HEK293T (cell line): ENCODE results near the gene MT1H.

Experiments
- ARNT ChIP-seq: fragments of 450-650 bp; IDR thresholded peaks from 2 replicates; pipeline ENCODE4 v1.6.1; 2017; ENCODE audit warnings: mild to moderate bottlenecking
- BHLHE40 ChIP-seq: fragments of 450-650 bp; IDR thresholded peaks from 2 replicates; pipeline ENCODE4 v1.6.1; 2016; ENCODE audit warnings: mild to moderate bottlenecking, moderate library complexity, borderline replicate concordance
- ELF4 ChIP-seq: fragments of 450-650 bp; IDR thresholded peaks from 2 replicates; pipeline ENCODE4 v1.6.1; 2017; ENCODE audit warnings: antibody characterized with exemption
- FOXA1 ChIP-seq: fragments of 450-650 bp; IDR thresholded peaks from 2 replicates; pipeline ENCODE4 v1.6.1; 2016; ENCODE audit warnings: mild to moderate bottlenecking
- FOXK2 ChIP-seq: fragments of 450-650 bp; IDR thresholded peaks from 2 replicates; pipeline ENCODE4 v1.6.1; 2016; ENCODE audit warnings: mild to moderate bottlenecking
- FOXM1 ChIP-seq: fragments of 450-650 bp; IDR thresholded peaks from 2 replicates; pipeline ENCODE4 v1.6.1; 2017; ENCODE audit warnings: mild to moderate bottlenecking, borderline replicate concordance
- LEF1 ChIP-seq: fragments of 450-650 bp; IDR thresholded peaks from 2 replicates; pipeline ENCODE4 v1.6.1; 2017; ENCODE audit warnings: mild to moderate bottlenecking, borderline replicate concordance
- NFRKB ChIP-seq: fragments of 450-650 bp; IDR thresholded peaks from 2 replicates; pipeline ENCODE4 v1.6.1; 2016; ENCODE audit warnings: mild to moderate bottlenecking, moderate library complexity
- SP1 ChIP-seq: fragments of 450-650 bp; IDR thresholded peaks from 2 replicates; pipeline ENCODE4 v1.6.1; 2017
- SUZ12 ChIP-seq: fragments of 450-650 bp; IDR thresholded peaks from 2 replicates; pipeline ENCODE4 v1.6.1; 2016; ENCODE audit warnings: mild to moderate bottlenecking
- ZNF384 ChIP-seq: fragments of 450-650 bp; IDR thresholded peaks from 2 replicates; pipeline ENCODE4 v1.6.1; 2016
- TF ChIP-seq, protein P1 (sequence below): fragments of 450-650 bp; IDR thresholded peaks from 2 replicates; pipeline ENCODE4 v1.6.1; 2016

DNA sequence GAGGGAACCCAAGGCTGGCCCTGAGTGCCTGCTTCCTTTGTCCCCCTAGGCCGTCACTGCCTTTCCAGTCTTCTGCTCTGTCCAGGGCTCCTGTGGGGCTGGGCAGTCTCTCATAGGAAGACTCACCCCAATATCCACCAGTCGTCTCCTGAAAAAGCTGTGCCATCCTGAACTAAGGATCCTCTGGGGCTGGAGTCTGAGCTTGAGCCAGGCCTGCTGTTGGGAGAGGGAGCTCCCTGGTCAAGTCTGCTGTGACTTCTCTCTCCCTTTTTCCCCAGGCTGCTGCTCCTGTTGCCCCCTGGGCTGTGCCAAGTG is 963 bp downstream of the MT1H start:
- TF ChIP-seq, protein P1, sequence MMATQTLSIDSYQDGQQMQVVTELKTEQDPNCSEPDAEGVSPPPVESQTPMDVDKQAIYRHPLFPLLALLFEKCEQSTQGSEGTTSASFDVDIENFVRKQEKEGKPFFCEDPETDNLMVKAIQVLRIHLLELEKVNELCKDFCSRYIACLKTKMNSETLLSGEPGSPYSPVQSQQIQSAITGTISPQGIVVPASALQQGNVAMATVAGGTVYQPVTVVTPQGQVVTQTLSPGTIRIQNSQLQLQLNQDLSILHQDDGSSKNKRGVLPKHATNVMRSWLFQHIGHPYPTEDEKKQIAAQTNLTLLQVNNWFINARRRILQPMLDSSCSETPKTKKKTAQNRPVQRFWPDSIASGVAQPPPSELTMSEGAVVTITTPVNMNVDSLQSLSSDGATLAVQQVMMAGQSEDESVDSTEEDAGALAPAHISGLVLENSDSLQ = no peak
- TF ChIP-seq FOXM1 (no peak), SP1 (no peak), ELF4 (no peak), ZNF384 (no peak), SUZ12 (no peak), FOXK2 (no peak), BHLHE40 (no peak), NFRKB (no peak), LEF1 (no peak), ARNT (no peak), FOXA1 (no peak)
